NCI-H1048 (cell line): ENCODE data around the gene UFSP1.

ENCODE experiments used
- DNase-seq: peaks from one replicate; lab custom pipeline; 2025; lab: John Stamatoyannopoulos, UW

UFSP1 gene

GRCh38 chr7:100882201-100882600, 7.3 kb downstream of the UFSP1 start:
- no peak for DNase-seq

- no peak for DNase-seq
Observed at GRCh38 chr7:100881136-100881535, 8.4 kb downstream of the UFSP1 start.

DNA sequence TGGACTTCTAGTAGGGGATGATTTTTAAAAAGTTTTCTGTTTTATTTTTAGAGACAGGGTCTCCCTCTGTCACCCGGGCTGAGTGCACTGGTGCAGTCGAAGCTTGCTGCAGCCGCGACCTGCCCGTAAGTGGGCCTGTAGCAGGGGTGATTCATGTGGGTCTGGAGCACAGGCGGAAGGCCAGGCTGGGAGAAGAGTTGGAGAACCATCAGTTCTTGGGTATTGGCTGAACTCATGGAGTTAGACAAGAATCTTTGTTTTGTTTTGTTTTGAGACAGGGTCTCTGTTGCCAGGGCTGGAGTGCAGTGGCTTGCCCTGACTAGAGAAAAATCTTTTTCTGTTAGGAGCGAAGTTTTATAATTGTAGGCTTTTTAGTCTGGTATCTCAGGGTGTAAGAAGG, 8.9 kb downstream of the UFSP1 start:
- no peak for DNase-seq

- no peak for DNase-seq
Observed at GRCh38 chr7:100879685-100880261, 9.7 kb downstream of the UFSP1 start.

DNA sequence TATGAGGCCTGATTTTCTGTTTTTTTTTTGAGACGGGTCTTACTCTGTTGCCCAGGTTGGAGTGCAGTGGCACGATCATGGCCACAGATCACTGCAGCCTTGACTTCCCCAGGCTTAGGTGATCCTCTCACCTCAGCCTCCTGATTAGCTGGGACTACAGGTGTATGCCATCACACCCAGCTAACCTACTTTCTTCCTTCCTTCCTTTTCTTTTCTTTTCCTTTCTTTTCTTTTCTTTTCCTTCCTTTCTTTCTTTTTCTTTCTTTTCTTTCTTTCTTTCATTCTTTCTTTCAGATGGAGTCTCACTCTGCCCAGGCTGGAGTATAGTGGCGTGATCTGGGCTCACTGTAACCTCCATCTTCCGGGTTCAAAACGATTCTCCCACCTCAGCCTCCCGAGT, 10.8 kb downstream of the UFSP1 start:
- DNase-seq: no peak

DNA sequence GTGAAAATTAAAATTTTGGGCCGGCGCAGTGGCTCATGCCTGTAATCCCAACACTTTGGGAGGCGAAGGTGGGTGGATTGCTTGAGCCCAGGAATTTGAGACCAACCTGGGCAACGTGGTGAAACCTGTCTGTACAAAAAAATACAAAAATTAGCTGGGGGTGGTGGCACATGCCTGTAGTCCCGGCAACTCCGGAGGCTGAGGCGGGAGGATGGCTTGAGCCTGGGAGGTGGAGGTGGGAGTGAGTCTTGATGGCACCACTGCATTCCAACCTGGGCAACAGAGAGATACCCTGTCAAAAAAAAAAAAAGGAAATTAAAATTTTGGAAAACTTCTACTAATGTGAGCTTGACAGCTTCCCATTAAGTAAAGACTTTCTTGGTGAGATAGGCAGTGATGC, 11.5 kb downstream of the UFSP1 start:
- DNase-seq: no peak

DNA sequence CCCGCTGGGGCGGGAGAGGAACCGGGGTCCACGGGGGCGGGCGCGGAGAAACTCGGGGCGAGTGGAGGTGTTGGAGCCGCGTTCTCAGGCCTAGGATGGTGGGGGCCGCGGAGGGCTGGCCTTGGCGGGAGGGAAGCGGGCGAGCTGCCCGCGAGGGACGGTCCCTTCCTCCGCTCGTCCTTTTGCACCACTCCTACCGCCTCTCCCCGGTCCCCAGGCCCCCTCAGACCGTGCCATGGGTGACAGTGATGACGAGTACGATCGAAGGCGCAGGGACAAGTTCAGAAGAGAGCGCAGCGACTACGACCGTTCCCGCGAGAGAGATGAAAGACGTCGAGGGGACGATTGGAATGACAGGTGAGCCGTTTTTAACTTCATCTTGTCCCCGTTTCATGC, 14.2 kb downstream of the UFSP1 start:
- no peak for DNase-seq

- DNase-seq: peak; percentile 98
Observed at GRCh38 chr7:100874577-100875355, 14.7 kb downstream of the UFSP1 start, which contains the start of gene SRRT. TSS of gene SRRT (plus strand) at chr7:100875103. CDS start at chr7:100875591, 488 bp downstream.

- DNase-seq: no peak
Observed at GRCh38 chr7:100874300-100874576, 15.3 kb downstream of the UFSP1 start.

GRCh38 chr7:100873599-100874299, 15.8 kb downstream of the UFSP1 start:
- no peak for DNase-seq

GRCh38 chr7:100867776-100868485, 21.6 kb downstream of the UFSP1 start:
- no peak for DNase-seq

GRCh38 chr7:100867040-100867775, 22.3 kb downstream of the UFSP1 start, which contains the start of gene TRIP6:
TSS of gene TRIP6 (plus strand) at chr7:100867387. CDS start at chr7:100867498, 111 bp downstream.
- DNase-seq: peak; percentile 45

DNA sequence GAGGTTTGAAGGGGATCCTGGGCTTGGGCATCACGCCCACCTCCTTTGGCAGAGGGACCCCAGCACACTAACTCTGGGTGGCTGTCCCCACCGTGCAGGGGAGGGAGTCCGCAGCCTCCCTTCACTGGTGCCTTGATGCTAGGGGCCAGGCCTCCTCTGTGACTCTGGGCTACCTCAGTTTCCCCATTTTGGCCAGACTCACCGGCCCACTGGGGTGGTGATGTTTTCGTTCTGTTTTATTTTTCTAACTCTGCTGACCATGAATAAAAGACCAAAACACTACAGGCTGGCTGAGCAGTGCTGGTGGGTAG, 22.8 kb downstream of the UFSP1 start:
- no peak for DNase-seq

DNA sequence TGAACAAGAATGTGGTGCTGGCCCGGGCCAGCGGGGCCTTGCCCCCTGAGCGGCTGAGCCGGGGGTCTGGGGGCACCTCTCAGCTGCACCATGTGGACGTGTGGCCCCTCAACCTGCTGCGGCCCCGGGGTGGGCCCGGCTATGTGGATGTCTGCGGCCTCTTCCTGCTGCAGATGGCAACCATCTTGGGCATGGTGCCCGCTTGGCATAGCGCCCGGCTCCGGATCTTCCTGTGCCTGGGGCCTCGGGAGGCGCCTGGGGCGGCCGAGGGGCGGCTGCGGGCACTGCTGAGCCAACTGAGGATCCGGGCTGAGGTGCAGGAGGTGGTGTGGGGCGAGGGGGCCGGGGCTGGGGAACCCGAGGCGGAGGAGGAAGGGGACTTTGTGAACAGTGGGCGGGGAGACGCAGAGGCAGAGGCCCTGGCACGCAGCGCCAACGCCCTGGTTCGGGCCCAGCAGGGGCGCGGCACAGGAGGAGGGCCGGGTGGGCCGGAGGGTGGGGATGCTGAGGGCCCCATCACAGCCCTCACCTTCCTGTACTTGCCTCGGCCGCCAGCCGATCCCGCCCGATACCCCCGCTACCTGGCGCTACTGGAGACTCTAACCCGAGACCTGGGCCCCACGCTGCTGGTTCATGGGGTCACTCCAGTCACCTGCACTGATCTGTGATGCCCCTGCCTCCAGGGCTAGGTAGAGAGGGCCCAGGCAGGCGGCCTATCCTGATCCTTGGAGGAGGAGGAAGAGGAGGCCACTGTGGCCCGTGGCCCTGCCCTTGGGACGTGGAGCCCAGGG, 23.4 kb downstream of the UFSP1 start:
- no peak for DNase-seq

DNA sequence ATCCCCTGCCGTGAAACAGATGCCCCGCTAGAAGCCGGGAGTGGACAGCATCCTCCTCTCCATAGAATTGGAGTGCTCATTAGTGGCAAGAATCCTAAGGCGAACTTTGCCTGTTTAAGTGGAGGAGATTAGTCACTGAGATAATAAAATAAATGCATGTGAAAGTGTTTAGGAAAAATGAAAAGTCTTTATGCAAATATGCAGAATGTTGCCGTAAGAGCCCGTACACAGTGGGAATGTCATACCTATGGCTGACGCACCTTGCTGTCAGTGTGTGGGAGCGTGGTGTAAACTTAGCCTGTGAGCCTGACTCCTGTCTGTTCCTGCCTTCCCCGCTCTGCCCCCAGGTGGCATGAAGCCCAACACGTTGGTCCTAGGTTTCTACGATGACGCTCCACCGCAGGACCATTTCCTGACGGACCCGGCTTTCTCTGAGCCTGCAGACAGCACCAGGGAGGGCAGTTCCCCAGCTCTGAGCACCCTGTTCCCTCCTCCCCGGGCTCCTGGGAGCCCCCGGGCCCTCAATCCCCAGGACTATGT, 24.1 kb downstream of the UFSP1 start:
- DNase-seq: peak; percentile 68

- no peak for DNase-seq
Observed at GRCh38 chr7:100864263-100864845, 25.2 kb downstream of the UFSP1 start.

DNA sequence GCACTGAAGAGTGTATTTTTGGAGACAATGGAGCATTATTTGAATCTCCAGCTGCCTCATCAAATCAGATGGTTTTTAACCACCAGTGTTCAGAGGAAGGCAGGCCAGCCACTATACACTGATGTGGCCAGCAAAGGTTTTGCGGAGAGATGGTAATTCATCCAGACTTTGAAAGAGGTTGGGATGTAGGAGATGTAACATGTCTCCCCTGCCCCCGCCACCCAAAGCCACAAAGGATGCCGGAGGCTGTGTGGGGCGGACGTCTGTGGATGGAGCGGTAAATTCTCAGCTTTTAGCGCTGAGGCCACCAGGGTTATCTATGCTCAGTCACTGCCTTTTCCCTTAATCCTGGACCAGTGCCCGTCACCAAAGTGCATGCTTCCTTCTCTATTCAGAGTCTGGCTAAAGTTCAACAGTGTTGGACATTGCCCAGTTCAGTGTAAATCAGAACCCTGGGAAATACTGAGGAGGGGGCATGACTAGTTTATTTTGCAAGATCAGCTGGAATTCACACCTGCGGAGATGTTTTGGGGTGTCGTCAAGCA, 26.0 kb downstream of the UFSP1 start:
- no peak for DNase-seq

DNA sequence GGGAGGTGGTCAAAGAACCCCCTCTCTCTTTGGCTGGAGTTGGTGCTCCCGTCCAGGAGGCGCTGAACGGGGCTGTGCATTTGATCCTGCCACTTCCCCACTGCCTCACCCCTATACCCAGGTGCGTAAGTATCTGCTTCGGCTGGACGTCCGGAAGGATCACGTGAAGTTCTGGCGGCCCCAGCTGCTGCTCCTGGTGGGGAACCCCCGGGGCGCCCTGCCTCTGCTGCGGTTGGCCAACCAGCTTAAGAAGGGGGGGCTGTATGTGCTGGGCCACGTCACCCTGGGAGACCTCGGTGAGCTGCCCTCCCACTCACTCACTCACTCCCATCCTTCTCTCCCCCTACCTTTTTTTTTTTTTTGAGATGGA, 27.9 kb downstream of the UFSP1 start:
- no peak for DNase-seq

DNA sequence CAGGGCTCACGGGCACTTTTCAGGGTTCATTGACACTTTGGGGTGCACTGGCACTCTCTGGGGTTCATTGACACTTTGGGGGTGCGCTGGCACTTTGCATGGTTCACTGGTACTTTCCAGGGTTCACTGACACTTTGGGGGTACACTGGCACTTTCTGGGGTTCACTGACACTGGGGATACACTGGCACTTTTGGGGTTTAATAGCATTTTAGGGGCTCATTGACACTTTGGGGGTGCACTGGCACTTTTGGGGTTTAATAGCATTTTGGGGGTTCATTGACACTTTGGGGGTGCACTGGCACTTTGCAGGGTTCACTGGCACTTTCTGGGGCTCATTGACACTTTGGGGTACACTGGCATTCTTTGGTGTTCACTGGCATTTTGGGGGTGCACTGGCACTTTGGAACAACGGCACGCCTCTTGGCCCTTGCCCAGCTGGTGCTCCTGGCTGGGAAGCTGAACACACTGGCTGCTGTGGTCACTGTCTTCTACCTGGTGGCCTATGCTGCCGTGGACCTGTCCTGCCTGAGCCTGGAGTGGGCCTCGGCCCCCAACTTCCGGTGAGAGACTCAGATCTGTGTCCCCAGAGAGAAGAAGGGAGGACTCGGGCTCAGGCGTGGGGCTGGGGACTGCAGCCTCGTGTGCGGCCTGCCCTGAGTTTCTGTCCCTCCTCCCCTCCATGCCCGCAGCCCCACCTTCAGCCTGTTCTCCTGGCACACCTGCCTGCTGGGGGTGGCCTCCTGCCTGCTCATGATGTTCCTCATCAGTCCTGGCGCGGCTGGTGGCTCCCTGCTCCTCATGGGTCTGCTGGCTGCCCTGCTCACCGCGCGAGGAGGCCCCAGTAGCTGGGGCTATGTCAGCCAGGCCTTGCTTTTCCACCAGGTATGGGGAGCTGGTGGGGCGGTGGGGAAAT, 28.6 kb downstream of the UFSP1 start:
- no peak for DNase-seq
